Ishikawa (cell line): Measurements from ENCODE around the gene SNAPIN.

ENCODE experiments used
- CEBPB ChIP-seq: IDR thresholded peaks from 2 replicates; pipeline ENCODE4 v1.6.1; 2012
- CREB1 ChIP-seq: IDR thresholded peaks from 2 replicates; pipeline ENCODE4 v1.6.1; 2012; ENCODE audit warnings: low read depth
- EGR1 ChIP-seq: IDR thresholded peaks from 2 replicates; pipeline ENCODE4 v1.6.1; 2012
- EP300 ChIP-seq: IDR thresholded peaks from 2 replicates; pipeline ENCODE4 v1.6.1; 2012; ENCODE audit warnings: borderline replicate concordance
- FOXM1 ChIP-seq: IDR thresholded peaks from 2 replicates; pipeline ENCODE4 v1.6.1; 2012; ENCODE audit warnings: low read depth, borderline replicate concordance
- MAX ChIP-seq: IDR thresholded peaks from 2 replicates; pipeline ENCODE4 v1.6.1; 2012
- NFIC ChIP-seq: IDR thresholded peaks from 2 replicates; pipeline ENCODE4 v1.6.1; 2012
- RAD21 ChIP-seq: IDR thresholded peaks from 2 replicates; pipeline ENCODE4 v1.6.1; 2012; ENCODE audit warnings: low read depth
- REST ChIP-seq: IDR thresholded peaks from 2 replicates; pipeline ENCODE4 v1.6.1; 2012; ENCODE audit warnings: low read depth, mild to moderate bottlenecking
- TAF1 ChIP-seq: IDR thresholded peaks from 2 replicates; pipeline ENCODE4 v1.6.1; 2012; ENCODE audit warnings: low read depth, mild to moderate bottlenecking
- TCF12 ChIP-seq: IDR thresholded peaks from 2 replicates; pipeline ENCODE4 v1.6.1; 2012; ENCODE audit warnings: low read depth
- TEAD4 ChIP-seq: IDR thresholded peaks from 2 replicates; pipeline ENCODE4 v1.6.1; 2012
- USF1 ChIP-seq: IDR thresholded peaks from 2 replicates; pipeline ENCODE4 v1.6.1; 2012
- YY1 ChIP-seq: IDR thresholded peaks from 2 replicates; pipeline ENCODE4 v1.6.1; 2012; ENCODE audit warnings: low read depth
- ZBTB7A ChIP-seq: IDR thresholded peaks from 2 replicates; pipeline ENCODE4 v1.6.1; 2012; ENCODE audit warnings: low read depth

Gene SNAPIN

GRCh38 chr1:153630384-153630783 lies 28.1 kb upstream of the SNAPIN start:
- TF ChIP-seq YY1 (no peak), ZBTB7A (no peak)

- TF ChIP-seq MAX = no peak
- TF ChIP-seq TEAD4 = no peak
- TF ChIP-seq RAD21 = no peak
- no peak for TF ChIP-seq EP300
- no peak for TF ChIP-seq TAF1
- no peak for TF ChIP-seq USF1
- no peak for TF ChIP-seq TCF12
- no peak for TF ChIP-seq NFIC
- TF ChIP-seq FOXM1 = no peak
- TF ChIP-seq CREB1 = no peak
- TF ChIP-seq REST = no peak
- TF ChIP-seq ZBTB7A = no peak
- TF ChIP-seq YY1 = no peak
- TF ChIP-seq CEBPB = no peak
Measured at GRCh38 chr1:153631047-153632022, 27.2 kb upstream of the SNAPIN start.

GRCh38 chr1:153633161-153633753 lies 25.2 kb upstream of the SNAPIN start:
- TF ChIP-seq EGR1 = no peak
- no peak for TF ChIP-seq CEBPB
- no peak for TF ChIP-seq RAD21
- no peak for TF ChIP-seq CREB1
- no peak for TF ChIP-seq REST
- TF ChIP-seq TEAD4 = no peak
- TF ChIP-seq USF1 = no peak
- TF ChIP-seq ZBTB7A = no peak
- TF ChIP-seq YY1 = no peak
- no peak for TF ChIP-seq EP300
- no peak for TF ChIP-seq FOXM1
- TF ChIP-seq NFIC = no peak
- no peak for TF ChIP-seq TAF1
- TF ChIP-seq MAX = no peak
- no peak for TF ChIP-seq TCF12

- TF ChIP-seq EP300 = 0 out of 2 replicates have a peak, but pooled peaks have one; percentile 16
- peak; percentile 45; the same call in 1 of the 2 replicates for TF ChIP-seq TCF12
- 0 out of 2 replicates have a peak, but pooled peaks have one; percentile 34 for TF ChIP-seq FOXM1
- TF ChIP-seq REST = 0 out of 2 replicates have a peak, but pooled peaks have one; percentile 28
- TF ChIP-seq CREB1 = peak; percentile 76
- peak; percentile 100 for TF ChIP-seq YY1
- 0 out of 2 replicates have a peak, but pooled peaks have one; percentile 36 for TF ChIP-seq ZBTB7A
- TF ChIP-seq CEBPB = no peak
- peak; percentile 89 for TF ChIP-seq EGR1
- peak; percentile 95 for TF ChIP-seq TEAD4
- TF ChIP-seq RAD21 = no peak
- TF ChIP-seq MAX = peak; percentile 70
- no peak; the same call in 1 of the 2 replicates for TF ChIP-seq NFIC
- peak; percentile 28; the same call in 1 of the 2 replicates for TF ChIP-seq USF1
- peak; percentile 96 for TF ChIP-seq TAF1
Measured at GRCh38 chr1:153633754-153634665, 24.5 kb upstream of the SNAPIN start, which contains the start of gene CHTOP. Gene CHTOP (plus strand): TSS chr1:153634066. CDS start chr1:153636589, 2,523 bp downstream.
